DMS 273 (cell line): Measurements from ENCODE around the gene NUDT3.
"Not testable (repeated sequence)": the region's sequence is repeated elsewhere in the genome, so short reads cannot be mapped to it uniquely, and the experiment has no call there.

ENCODE experiments used
- DNase-seq: peaks from one replicate; lab custom pipeline; 2025; ENCODE audit not compliant: unreplicated experiment; lab: John Stamatoyannopoulos, UW

Gene NUDT3

DNA sequence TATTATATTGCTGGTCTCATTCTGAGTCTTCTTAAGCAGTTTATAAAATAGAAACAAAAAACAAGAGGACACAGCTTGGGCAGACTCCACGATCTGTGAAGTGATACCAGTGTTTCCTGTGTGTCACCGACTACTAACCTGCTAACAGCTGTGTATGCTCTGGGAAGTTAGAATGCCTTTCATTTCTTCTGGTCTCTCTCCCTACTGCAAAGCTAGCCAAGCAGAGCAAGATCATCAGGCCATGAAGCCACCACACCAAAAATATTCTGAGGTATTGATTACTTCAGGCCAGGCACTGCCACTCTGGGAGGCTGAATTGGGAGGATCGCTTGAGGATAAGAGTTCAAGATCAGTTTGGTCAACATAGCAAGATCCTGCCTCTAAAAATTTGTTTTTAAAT lies 96.7 kb downstream of the NUDT3 start:
- no peak for DNase-seq

DNA sequence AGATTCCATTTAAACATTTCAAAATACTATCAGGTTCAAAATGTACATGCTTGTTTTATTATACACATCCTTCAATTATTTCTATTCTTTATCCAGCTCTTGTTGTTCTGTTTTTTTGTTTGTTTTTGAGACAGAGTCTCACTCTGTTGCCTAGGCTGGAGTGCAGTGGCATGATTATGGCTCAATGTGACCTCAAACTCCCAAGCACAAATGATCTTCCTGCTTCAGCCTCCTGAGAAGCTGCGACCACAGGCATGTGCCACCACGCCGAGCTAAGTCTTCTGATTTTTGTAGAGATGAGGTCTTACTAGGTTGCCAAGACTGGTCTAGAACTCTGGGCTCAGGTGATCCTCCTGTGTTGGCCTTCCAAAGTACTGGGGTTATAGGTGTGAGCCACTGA lies 99.5 kb downstream of the NUDT3 start:
- DNase-seq, result no peak

DNA sequence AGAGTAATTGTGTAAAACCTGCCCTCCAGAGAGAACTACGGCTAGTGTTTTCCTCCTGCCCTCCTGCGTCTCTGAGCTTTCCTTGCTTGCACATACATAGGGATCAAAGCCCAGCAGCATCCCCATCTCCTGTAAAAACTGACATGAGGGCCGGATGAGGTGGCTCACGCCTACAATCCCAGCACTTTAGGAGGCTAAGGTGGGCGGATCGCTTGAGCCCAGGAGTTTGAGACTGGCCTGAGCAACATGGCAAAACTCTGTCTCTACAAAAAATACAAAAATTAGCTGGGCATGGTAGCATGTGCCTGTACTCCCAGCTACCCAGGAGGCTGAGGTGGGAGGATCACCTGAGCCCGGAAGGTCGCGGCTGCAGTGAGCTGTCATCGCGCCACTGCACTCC lies 103.3 kb downstream of the NUDT3 start:
- no peak for DNase-seq

DNA sequence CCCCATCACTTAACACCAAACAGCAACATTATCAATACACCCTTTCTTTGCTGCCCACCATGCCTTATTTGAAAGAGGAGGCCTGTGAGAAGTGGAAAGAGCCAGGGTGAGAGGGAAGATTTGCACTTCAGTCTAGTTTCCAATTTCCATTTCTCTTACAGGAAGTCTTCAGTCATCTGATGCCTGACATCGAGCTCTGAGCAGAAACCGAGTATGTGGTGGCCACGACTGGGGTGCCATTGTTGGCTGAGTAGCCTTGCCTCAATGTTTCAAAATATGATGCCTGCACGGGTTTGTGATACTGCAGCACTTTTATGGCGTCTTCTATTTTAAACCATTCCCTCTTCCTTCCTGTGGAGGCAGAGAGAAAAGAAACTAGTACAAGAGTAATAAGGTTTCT lies 103.9 kb downstream of the NUDT3 start:
- DNase-seq, result no peak

DNA sequence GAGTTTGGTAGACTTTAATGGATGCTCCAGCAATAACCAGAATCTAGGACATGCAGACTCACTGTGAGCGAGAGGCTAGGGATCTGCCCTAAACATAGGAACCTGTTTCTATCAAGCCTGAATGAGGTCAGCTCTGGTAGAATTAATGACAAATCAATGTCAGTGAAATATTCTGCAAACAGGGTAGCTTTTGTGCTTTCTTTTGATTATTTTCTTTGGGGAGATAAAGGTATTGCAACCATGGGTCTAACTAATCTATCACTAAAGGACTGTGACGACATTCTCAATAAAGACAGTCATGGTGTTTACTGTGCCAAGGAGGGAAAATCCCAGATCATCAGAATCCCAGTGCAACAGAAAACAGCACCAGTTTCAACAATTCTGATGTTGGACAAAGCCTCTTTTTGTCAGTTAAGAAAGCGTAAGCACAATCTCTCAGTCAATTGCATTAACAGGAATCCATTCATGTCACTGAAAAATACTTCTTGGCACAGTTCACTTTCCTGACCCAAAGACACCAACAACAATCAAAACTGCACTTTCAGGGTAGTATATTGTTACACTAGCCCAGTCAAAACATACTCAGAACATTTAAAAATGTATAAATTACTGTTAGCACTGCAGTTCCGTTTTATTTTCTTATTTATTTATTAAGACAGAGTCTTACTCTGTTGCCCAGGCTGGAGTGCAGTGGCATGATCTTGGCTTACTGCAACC lies 106.9 kb downstream of the NUDT3 start:
- no peak for DNase-seq

DNA sequence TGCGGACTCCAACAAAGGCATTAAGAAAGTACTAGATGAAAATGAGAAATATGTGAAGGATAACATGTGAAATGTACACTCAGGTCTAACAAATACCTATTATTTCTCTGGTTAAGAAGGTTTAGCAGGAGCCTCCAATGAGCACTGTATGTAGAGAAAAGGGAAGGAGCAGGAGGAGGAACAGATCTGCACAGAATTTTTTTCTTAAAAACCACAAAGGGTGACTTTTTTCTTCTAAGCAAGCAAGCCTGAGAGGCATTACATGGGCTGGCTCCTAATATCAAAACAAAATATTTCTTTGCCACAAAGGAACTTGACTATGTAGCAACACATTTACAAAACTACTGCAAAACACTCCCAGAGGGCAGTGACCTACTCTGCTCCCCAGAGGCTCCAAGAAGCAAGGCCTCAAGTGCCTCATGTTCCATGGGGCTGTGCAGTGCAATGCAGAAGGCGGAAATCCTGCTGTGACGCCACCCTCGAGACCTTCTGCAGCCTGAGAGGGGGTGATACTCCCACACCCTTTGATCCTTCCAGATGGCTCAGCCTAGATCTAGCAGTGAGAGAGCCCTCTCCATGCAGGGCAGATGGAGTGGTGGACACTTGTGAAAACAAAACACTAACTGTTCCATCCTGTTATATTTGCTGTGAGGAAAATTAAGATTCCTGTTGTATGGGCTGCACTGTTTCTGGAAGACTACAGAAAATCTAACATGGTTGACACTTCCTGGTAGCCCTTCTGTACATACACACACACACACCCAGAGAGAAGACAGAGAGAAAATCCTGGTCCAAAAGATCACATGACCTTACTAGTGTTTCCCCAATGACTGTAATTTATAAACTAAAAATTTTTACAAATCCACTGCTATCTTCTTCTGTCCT lies 107.7 kb downstream of the NUDT3 start:
- DNase-seq, result peak; percentile 88

DNA sequence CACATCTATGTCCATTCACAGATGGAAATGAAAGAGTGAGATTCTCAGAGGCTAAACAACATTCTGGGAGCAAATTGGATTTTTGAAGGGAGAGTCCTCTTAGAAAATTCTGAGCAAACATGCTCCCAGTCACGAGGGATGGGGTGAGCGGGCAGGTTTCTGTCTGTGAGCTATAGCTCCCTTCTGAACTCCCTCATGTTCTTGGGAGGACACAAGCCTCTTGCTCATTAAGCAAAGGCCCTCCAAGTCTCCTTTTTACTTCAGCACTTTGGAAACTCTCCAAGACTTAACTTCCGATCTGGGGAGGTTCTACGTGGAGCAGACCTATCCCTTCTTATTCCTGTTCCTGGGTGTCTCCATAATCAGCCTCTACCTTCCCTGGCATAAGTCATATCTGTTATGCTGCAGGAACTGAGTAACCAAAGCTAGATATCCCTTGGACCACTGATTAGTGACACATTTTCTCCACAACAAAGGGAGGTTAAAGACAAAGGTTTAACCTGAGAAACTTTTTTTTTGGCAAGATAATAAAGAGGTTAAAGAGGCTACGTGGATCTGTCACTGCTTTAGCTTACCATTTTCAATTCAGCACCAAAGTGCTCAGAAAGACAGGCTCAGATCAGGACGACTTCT lies 110.7 kb downstream of the NUDT3 start:
- DNase-seq, result no peak

DNA sequence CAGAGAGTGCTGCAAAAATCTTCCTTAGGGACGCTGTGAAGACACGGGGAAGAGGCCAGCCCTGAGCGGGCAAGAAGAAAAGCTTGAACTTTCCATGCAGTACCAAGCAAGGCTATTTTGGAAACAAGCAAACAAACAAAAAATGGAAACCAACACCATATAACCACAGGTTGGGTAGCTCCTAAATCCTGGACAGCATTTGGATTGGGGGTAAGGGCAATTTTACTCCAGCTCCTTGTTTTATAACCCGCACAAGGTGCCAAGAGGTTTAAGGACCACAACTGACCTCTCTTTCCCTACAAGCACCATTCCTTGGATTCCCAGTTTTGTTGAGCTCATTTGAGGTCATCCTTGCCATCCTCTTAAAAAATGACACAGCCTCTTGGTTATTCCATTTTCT lies 112.3 kb downstream of the NUDT3 start:
- DNase-seq, result no peak

DNA sequence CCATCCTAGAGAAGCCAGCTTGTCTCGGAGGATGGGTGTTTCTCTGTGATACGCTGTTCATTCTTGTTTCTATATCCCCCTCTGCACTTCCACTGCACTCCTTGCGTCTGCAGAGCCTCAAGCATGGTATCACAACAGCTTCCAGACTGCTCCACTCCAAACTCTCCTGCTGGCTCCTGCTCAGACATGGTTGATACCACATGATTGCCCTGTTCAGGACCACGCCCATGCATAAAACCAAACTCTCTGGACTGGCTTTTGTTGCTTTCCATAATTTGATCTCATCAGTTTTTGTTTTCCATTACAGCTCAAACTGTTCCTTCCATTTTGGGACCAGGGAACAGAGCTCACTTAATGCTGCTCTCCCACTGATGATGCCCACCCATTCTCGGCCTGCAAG lies 113.6 kb downstream of the NUDT3 start:
- DNase-seq, result no peak

DNA sequence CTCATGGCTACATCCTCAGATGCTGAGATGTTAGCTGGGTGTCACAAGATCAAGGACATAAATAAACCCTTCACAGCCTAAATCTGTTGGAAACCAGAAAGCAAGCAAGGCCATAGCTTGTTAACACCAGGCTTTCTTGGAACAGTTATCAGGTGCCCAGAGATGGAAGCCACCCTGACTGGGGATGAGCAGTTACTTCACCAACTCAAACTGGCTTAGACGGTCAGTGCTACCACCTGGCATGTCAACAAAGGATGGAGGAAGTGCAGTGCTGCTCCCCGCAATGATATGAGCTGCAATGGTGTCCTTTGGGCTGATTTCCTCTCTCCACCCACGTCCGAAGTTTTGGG lies 114.7 kb downstream of the NUDT3 start:
- DNase-seq, result no peak

DNA sequence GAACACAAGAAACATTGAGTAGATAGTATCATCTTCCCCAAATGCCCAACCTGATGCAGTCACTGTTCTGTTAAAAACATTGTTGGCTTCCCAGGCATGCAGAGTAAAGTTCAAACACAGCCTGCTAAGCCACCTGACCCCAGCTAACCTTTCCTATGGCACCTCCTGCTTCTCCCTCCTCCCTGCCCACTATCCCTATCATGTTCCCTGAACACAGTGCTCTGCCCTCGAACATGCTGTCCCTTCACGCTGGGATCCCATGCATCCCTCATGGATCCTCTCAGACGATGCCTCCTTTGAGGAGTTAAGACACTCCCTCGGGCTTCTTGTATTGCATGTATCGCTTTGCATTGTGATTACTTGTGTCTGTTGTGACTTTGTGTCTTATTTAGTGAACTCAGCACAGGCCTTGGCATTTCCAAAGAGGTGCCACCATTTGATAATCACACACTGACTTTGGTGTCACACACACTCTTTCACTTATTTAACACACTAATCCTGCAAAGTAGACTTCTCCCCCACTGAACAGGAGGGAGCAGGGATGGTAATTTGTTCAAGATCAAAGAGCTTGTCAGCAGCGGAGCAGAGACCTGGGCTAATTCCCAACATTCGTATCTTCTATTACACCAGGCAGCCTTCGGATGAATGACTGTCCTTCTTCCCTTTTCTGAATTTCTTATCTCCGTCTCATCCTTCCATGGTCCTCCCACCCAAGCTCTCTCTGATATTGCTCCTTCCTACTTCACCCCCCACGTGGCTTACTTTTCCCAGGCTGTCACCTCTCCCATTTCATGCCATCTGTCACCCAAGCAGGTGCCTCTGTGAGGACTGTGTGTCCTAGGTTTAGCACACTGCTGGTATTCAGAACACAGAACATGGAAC lies 115.3 kb downstream of the NUDT3 start:
- peak; percentile 58 for DNase-seq

DNA sequence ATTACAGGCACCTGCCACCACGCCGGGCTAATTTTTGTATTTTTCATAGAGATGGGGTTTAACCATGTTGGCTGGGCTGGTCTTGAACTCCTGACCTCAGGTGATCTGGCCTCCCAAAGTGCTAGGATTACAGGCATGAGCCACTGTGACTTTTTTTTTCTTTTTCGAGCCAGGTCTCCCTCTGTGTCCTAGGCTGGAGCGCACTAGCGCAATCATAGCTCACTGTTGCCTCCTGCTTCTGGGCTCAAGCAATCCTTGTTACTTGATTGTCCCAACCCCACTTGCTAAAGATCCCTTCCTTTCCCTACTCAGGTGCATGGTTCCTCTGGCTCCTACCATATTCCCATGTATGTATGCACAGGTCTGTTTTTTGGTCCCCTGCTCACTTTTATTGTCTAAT lies 116.3 kb downstream of the NUDT3 start:
- no peak for DNase-seq

DNA sequence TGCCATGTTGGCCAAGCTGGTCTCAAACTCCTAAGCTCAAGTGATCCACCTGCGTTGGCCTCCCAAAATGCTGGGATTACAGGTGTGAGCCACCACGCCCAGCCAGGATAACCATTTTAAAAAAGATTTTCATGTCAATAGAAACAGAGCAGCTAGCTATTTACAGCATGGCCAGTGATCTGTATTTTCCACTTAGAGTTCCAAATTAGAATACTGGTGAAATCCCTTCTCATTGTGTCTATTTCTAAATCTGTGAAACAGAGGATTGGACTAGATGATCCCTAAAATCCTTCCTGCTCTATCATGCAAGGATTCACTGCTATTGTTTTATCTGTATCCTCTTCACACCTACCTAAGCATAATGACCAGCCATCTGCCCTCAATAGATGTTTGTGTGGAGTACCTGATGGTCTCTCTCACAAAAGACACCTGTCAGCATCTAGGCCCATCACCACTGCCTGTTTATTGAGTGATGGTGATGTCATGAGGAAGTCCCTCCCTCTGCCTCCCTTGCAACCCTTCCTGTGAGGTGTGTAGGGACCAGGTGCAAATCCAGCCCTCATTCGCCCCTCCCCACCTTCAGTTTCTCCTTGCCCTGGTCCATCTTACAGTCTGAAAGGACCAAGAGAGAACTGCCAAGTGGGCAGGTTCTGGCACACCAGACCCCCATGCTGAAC lies 117.2 kb downstream of the NUDT3 start:
- DNase-seq, result no peak

DNA sequence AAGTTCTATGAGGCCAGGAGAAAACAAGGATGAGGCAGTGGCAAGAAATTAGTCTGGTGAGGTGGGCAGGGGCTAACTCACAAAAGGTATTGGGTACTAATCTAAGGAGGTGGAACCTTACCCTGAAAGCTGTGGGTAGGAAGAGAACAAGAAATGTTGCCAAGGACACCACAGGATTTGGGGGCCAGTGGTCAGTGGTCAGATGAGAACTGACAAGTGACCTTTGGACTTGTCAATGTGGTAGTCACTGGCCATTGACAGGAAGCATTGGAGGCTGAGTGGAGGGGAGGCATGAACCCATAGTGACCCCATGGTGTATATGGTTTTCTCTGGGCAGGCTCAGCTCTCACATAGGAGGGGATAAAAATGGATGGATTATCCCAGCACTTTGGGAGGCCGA lies 118.3 kb downstream of the NUDT3 start:
- DNase-seq, result no peak

DNA sequence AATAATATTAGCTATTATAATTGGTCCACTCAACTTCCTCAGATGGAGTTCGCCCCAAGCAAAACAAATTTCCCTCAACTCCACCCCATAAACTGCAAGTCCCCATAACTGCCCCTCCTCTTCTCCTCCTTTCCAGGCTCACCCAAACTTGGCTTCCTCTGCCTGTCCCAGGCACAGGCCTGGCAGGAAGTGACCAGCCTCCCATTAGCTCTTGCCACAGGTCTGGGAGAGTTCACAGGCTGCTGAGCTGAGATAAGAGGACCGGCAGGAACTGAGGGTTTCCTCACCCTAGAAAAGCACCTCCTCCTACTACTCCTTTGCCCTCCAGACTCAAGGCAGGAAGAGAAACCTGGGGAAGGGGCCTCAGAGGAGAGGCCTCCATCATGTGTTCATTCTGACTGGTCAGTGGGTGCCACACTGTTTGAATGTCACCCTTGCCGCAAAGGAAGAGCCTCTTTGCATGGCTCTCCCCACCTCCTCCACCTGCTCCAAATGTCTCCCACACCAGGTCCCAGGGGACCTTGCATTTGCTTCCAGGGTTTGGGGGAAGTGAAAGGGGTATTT lies 119.1 kb downstream of the NUDT3 start:
- DNase-seq, result no peak

DNA sequence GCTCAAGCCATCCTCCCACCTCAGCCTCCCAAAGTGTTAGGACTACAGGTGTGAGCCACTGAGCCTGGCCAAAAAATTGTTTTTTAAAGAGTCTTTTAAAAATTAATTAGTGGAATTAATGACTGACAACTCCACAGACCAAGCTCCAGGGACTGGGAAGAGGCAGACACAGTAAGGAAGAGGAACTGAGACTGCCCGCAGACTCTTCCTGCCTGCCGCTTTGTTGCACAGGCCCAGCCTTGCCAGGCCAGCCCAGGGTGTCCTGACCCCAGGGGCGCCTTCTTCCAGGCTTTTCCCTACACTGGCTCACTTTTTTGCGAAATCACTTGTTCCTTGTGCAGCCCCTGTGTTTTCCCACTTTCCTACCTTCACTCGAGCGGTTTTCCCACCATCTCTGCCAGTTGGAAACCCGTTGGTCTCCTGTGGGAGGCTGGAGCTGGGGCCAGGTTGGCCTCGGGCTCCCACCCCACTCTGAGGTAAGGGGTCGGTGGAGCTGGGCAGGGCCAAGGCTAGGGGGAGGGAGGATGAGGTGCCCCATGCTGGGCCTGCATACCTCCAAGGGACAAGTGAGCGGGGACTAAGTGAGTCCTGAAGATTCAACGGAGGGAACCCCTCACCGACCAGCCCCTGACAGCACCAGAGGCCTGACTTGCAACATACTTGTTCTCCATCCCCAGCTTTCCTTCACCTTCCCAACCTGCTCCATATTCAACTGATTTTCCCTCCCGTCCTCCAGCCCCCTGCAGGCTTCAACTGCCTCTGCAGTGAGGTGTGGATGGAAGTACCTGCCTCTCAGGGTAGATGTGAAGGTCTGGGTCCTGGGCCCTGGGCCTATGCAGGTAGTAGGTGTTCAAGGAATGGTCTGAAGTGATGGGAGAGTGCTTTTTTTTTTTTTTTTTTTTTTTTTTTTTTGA lies 120.2 kb downstream of the NUDT3 start:
- DNase-seq, result peak; percentile 24

DNA sequence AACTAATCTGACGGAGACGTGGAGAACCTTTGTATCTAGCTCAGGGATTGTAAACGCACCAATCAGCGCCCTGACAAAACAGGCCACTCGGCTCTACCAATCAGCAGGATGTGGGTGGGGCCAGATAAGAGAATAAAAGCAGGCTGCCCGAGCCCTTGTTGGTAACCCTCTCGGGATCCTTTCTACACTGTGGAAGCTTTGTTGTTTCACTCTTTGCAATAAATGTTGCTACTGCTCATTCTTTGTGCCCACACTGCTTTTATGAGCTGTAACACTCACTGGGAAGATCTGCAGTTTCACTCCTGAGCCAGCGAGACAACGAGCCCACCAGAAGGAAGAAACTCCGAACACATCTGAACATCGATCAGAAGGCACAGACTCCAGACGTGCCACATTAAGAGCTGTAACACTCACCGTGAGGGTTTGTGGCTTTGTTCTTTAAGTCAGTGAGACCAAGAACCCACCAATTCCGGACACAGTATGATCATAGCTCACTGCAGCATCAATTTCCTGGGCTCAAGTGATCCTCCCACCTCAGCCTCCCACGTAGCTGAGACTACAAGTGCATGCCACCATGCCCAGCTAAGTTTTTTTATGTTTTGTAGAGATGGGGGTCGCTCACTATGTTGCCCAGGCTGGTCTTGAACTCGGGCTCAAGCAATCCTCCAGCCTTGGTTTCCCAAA lies 122.7 kb downstream of the NUDT3 start:
- not testable (repeated sequence) for DNase-seq

DNA sequence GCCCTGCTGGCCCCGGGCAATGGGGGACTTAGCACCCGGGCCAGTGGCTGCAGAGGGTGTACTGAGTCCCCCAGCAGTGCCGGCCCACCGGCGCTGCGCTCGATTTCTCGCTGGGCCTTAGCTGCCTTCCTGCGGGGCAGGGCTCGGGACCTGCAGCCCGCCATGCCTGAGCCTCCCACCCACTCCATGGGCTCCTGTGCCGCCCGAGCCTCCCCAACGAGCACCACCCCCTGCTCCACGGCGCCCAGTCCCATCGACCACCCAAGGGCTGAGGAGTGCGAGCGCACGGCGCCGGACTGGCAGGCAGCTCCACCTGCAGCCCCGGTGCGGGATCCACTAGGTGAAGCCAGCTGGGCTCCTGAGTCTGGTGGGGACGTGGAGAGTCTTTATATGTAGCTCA lies 123.3 kb downstream of the NUDT3 start:
- not testable (repeated sequence) for DNase-seq

DNA sequence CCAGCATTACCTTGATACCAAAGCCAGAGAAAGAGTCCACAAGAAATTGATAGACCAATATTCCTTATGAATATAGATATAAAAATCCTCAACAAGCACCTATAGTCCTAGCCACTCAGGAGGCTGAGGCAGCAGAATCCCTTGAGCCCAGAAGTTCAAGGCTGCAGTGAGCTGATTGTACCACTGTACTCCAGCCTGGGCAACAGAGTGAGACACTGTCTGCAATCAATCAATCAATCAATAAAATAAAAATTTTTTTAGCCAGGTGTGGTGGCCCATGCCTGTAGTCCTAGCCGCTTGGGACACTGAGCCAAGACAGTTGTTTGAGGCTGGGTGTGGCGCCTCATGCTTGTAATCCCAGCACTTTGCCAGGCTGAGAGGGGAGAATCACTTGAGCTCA lies 124.7 kb downstream of the NUDT3 start:
- DNase-seq, result no peak
